Fibroblast of gingiva (primary cell): ENCODE measurements around the gene SLC29A3.
"Not testable (repeated sequence)": the region's sequence is repeated elsewhere in the genome, so short reads cannot be mapped to it uniquely, and the experiment has no call there.

ENCODE experiments used
- DNase-seq: peaks from one replicate; pipeline ENCODE4 v3.0.0-alpha.2; 2011; ENCODE audit warnings: low read depth

The SLC29A3 gene

DNA sequence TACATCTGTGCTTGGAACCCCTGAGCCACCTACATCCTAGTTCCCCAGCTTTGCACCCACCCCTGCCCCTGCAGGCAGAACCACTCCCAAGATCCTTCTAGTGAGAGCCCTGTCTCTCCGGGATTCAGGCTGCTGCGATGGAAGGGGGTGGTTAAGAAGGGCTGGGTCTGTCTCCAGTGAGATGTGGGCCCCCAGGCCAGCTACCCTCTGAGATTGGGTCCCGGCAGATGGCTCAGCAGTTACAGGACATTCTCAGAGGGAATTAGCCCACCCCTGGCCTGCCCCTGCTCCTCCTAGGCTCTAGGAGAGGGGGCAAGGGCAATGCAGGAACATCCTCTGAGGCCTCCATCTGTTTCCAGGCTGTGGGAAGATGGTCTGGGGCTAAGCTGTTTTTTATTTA, 27.7 kb downstream of the SLC29A3 start:
- DNase-seq = no peak

- no peak for DNase-seq
Observed at GRCh38 chr10:71347587-71348395, 28.7 kb downstream of the SLC29A3 start.

- DNase-seq = no peak
Observed at GRCh38 chr10:71348850-71349249, 29.8 kb downstream of the SLC29A3 start.

DNA sequence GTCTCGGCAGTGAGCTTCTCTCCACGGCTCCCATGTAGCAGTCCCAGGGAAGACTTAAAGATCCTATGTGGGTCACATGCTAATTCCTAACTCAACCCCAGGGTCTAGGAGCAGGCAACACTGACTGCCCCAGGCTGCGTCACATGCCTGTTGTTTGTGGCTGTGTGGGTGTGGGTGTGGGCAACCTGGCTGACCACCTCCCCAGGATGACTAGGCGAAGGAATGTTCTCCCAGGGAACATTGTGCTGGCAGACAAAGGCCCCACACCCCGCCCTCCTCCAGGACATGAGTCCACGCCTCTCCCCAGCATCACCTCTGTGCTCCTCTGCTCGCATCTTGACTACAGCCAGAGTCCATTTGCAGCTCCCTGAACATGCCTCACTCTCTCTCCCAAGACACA, 30.3 kb downstream of the SLC29A3 start:
- DNase-seq = no peak

- no peak for DNase-seq
Observed at GRCh38 chr10:71351087-71351486, 32.0 kb downstream of the SLC29A3 start.

DNA sequence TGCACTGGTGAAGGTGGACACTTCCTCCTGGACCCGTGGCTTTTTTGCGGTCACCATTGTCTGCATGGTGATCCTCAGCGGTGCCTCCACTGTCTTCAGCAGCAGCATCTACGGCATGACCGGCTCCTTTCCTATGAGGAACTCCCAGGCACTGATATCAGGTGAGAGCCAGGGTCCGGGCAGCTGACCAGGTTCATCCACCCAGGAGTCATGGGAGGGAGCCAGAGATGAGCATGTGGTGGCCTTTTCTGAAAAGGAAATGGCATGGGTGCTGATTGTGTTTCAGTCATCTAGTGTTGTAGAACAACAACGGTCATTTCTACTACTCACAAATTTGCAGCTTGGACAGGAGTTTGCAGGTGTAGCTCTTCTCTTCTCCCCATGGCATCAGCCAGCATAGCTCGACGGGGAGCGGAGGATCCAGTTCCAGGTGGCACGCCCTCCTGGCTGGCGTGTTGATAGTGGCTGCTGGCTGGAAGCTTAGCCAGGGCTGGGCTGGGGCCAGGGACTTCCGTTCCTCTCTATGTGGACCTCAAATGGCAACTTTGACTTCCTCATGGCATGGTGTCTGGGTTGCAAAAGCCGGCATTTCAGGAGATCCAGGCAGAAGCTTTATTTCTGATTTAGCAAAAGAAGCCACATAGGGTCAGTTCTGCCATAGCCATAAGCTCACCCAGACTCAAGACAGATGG, 32.7 kb downstream of the SLC29A3 start:
- DNase-seq = no peak

DNA sequence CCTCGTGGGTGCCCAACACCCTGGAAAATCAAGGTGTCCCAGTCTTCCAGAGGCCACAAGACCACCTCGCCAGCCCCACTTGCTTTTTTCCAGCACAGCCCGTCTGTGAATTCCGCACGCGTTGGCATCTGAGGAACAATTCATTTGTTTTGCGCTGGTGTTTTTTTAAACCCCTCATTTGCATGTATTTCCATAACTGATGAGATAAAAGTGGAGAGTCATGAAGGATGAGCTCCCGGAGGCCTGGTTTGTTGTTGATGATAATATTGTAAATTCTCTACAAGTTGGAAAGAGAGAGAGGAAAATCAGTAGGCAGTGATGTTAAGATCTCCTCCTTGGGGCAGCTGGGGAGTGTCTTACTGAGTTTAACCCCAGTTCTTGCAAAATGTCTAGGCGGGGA, 34.6 kb downstream of the SLC29A3 start:
- no peak for DNase-seq

DNA sequence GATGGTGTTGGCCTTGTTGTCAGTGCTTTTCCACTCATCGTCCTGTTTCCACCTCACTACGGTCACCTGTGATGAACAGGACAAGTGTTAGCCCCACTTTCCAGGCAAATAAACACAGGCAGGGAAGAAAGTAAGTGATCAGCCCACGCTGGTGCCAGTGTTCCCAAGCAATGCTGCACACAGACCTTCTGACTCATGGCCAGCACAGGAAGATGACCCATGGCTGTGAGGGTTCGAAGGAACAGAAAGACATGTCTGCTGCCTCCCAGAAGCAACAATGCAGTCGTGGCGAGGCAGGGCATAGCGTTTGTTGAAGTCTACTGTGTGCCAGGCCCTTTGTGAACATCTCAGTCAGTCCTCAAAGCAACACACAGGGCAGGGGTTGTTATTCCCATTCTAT, 35.7 kb downstream of the SLC29A3 start:
- no peak for DNase-seq

DNA sequence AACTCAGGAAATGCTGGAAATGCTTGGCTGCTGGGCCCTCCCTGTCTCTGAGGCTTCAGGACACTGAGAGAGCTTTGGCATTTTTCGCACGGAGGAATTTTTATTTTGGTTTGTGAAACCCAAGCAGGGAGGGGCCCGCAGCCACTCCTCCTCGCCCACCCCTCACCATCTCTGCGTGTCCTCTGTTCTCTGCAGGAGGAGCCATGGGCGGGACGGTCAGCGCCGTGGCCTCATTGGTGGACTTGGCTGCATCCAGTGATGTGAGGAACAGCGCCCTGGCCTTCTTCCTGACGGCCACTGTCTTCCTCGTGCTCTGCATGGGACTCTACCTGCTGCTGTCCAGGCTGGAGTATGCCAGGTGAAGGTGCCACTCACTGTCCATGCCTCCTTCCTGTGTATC, 36.8 kb downstream of the SLC29A3 start:
- no peak for DNase-seq

DNA sequence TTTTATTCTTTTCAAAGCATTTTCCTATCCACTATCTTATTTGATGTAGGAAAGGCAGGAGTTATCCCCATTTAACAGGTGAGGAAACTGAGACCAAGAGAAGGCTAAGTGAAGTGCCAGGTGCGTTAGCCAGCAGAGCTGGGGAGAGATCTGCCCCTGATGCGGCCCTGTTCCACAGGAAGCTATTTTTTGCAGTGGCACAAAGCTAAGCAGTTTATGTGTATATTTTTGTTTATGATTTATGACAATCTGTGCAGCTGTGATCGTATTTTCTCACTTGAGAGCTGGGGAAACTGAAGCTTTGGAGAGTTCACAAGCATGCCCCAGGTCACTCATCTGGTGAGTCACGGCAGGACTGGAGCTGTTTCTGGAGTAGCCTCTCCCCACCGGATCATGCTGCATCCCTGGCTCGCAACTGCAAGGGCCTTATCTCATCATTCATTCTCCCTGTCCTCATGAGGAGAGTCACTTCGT, 38.8 kb downstream of the SLC29A3 start:
- DNase-seq = no peak

- DNase-seq = no peak
Observed at GRCh38 chr10:71358277-71358676, 39.2 kb downstream of the SLC29A3 start.

DNA sequence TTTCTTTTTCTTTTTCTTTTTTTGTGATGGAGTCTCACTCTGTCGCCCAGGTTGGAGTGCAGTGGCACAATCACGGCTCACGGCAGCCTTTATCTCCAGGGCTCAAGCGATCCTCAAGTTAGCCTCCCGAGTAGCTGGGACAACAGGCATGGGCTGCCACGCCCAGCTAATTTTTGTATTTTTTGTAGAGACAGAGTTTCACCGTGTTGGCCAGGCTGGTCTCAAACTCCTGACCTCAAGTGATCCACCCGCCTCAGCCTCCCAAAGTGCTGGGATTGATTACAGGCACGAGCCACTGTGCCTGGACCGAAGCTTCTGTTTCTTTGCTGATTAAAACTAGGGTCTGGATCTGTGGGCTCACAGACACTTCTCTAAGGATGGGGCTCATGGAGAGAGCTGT, 39.8 kb downstream of the SLC29A3 start:
- DNase-seq = not testable (repeated sequence)

GRCh38 chr10:71359364-71360046, 40.4 kb downstream of the SLC29A3 start:
- no peak for DNase-seq

DNA sequence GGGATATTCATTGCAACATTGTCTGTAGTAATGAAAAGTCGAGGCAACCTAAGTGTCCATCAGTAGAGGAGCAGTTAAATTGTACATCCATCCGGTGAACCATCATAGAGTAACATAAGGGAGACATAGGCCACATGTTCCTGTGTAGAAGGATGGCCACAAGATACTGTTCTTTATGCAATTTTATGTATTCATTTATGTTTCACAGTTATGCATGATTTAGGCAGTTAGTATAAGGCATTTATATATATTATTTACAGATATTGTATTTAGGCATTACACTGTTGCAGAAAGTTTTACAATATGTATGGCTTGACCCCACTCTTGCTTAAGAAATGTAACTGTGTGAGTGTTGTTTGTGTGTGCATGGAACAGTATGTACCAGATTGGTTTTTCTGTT, 41.7 kb downstream of the SLC29A3 start:
- no peak for DNase-seq

- DNase-seq = no peak
Observed at GRCh38 chr10:71361581-71361980, 42.5 kb downstream of the SLC29A3 start.

DNA sequence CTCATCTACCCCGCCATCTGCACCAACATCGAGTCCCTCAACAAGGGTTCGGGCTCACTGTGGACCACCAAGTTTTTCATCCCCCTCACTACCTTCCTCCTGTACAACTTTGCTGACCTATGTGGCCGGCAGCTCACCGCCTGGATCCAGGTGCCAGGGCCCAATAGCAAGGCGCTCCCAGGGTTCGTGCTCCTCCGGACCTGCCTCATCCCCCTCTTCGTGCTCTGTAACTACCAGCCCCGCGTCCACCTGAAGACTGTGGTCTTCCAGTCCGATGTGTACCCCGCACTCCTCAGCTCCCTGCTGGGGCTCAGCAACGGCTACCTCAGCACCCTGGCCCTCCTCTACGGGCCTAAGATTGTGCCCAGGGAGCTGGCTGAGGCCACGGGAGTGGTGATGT, 43.1 kb downstream of the SLC29A3 start:
- no peak for DNase-seq

DNA sequence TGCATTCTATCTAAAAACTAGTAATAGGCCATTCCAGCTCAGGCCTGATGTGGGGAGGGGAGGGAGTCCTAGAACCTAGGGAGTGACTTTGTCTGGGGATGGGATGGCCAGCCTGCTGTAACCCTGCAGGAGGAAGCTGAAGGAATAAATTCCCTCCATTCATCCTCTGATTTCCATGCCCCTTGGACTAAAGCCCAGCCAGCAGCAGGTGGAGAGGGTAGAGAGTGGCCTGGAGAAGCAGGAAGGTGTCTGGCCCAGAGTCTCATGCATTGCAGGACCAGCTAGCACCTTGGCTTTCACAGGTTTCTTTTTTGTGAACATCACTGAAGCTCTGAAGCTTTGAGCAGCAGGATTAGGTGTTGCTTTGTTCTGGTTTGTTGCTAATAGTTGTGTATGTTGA, 44.9 kb downstream of the SLC29A3 start:
- no peak for DNase-seq

DNA sequence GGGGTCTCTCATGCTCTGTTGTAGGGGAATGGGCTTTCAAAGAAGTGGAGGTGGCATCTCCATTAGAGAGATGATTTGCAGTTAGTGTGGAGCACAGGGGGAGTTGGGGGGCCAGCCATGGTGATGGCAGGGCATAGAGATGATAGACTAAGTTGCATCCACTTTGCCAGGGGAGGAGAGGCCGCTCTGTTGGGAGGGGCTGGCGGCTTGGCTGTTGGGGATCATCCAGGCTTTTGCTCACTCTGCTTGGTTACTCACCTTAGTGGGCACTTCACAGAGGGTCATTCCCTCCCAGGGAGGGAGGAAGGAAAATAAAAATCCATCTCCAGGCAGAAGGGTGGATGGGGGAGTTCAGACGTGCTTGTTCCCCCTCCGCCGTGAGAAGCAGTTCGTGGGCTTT, 46.3 kb downstream of the SLC29A3 start:
- no peak for DNase-seq

GRCh38 chr10:71366690-71367089, 47.6 kb downstream of the SLC29A3 start:
- no peak for DNase-seq

DNA sequence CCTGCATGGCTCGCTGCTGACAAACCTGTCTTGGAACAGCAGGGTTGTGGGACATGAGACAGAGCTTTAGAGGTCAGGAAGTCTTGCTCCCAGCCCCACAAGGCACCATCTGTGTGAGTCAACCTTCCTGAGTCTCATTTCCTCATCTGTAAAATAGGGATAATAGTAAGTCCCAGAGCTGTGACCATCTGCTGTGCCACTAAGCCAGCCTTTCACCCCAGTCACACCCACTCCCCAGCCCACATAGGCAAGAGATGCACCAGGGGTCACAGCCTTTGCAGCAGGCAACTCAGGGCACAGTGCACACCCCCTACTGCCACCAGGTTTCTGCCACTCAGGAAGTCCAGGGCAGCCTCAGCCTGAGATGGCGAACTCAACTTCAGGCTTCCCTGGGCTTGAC, 48.2 kb downstream of the SLC29A3 start:
- DNase-seq = no peak

DNA sequence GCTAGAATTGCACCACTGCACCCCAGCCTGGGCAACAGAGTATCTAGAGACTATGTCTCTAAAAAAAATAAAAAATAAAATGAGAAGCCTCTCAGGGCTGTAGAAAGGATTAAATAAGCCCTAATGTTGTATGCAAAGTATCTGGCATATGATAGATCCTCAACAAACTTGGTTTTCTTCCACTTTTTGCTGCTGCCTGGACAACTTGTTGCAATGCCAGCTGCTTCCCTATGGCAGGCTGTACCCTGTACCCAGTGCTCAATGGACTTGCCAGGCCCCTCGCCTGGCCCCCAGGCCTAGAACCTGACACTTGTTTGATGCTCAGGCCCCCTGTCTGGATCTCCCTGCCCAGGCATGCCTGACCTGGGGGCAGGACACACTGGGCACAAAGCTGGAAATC, 49.1 kb downstream of the SLC29A3 start:
- DNase-seq = no peak

- no peak for DNase-seq
Observed at GRCh38 chr10:71368643-71369042, 49.6 kb downstream of the SLC29A3 start.

GRCh38 chr10:71369602-71370001, 50.5 kb downstream of the SLC29A3 start:
- DNase-seq = no peak
